ENCODE data around the gene OR4D5.

The OR4D5 gene

GRCh38 chr11:123939317-123939716 is at the start of gene OR4D5:
TSS of gene OR4D5 (plus strand) at chr11:123939617. CDS start at chr11:123939617, 0 bp downstream.
- no peak for DNase-seq (ENCODE audit: extremely low read depth in 1 of 2, low read depth in 1 of 2)

- DNase-seq (ENCODE audit: extremely low read depth in 1 of 2, low read depth in 1 of 2): no peak
Observed at GRCh38 chr11:123892031-123892430, 47.4 kb upstream of the OR4D5 start.

- DNase-seq (ENCODE audit: extremely low read depth in 1 of 2, low read depth in 1 of 2): no peak
Observed at GRCh38 chr11:123899792-123900191, 39.6 kb upstream of the OR4D5 start.

GRCh38 chr11:123901867-123902266 is 37.5 kb upstream of the OR4D5 start, which contains the start of gene OR8D4:
TSS of gene OR8D4 (plus strand) at chr11:123902167. CDS start at chr11:123906432, 4,265 bp downstream.
- no peak for DNase-seq (ENCODE audit: extremely low read depth in 1 of 2, low read depth in 1 of 2)

- no peak for DNase-seq (ENCODE audit: extremely low read depth in 1 of 2, low read depth in 1 of 2)
Observed at GRCh38 chr11:123903932-123904331, 35.5 kb upstream of the OR4D5 start.

GRCh38 chr11:123904932-123905331 is 34.5 kb upstream of the OR4D5 start:
- DNase-seq (ENCODE audit: extremely low read depth in 1 of 2, low read depth in 1 of 2): no peak

- no peak for DNase-seq (ENCODE audit: extremely low read depth in 1 of 2, low read depth in 1 of 2)
Observed at GRCh38 chr11:123905826-123906225, 33.6 kb upstream of the OR4D5 start.

GRCh38 chr11:123920943-123921342 is 18.5 kb upstream of the OR4D5 start:
- DNase-seq (ENCODE audit: extremely low read depth in 1 of 2, low read depth in 1 of 2): no peak

GRCh38 chr11:123924027-123924426 is 15.4 kb upstream of the OR4D5 start:
- DNase-seq (ENCODE audit: extremely low read depth in 1 of 2, low read depth in 1 of 2): no peak

- no peak for DNase-seq (ENCODE audit: extremely low read depth in 1 of 2, low read depth in 1 of 2)
Observed at GRCh38 chr11:123942413-123942812, 3.0 kb downstream of the OR4D5 start.

- no peak for DNase-seq (ENCODE audit: extremely low read depth in 1 of 2, low read depth in 1 of 2)
Observed at GRCh38 chr11:123943738-123944137, 4.3 kb downstream of the OR4D5 start, which contains the start of gene OR6T1. TSS of gene OR6T1 (minus strand) at chr11:123943838. CDS start at chr11:123943838, 0 bp downstream.

- no peak for DNase-seq (ENCODE audit: extremely low read depth in 1 of 2, low read depth in 1 of 2)
Observed at GRCh38 chr11:123945132-123945531, 5.7 kb downstream of the OR4D5 start.

- DNase-seq (ENCODE audit: extremely low read depth in 1 of 2, low read depth in 1 of 2): no peak
Observed at GRCh38 chr11:123956752-123957151, 17.3 kb downstream of the OR4D5 start.

- no peak for DNase-seq (ENCODE audit: extremely low read depth in 1 of 2, low read depth in 1 of 2)
Observed at GRCh38 chr11:123973816-123974215, 34.4 kb downstream of the OR4D5 start.

- no peak for DNase-seq (ENCODE audit: extremely low read depth in 1 of 2, low read depth in 1 of 2)
Observed at GRCh38 chr11:123976770-123977560, 37.5 kb downstream of the OR4D5 start.

- no peak for DNase-seq (ENCODE audit: extremely low read depth in 1 of 2, low read depth in 1 of 2)
Observed at GRCh38 chr11:123977731-123978347, 38.4 kb downstream of the OR4D5 start, which contains the start of gene OR10S1. TSS of gene OR10S1 (minus strand) at chr11:123977781. CDS start at chr11:123977664, 117 bp downstream.

GRCh38 chr11:123979311-123979710 is 39.9 kb downstream of the OR4D5 start:
- DNase-seq (ENCODE audit: extremely low read depth in 1 of 2, low read depth in 1 of 2): no peak
